B cell (primary cell): ENCODE data around the gene HOXA11. TPM values are rescaled to one million over a fixed set of nuclear protein-coding genes. Genes with fewer than 3 reads are reported as not detected.

Source experiments
- ATAC-seq: fragments of 200-7000 bp; cut with Tn5 transposase; one replicate; pipeline ENCODE4 v1.10.0; 2021; ENCODE audit warnings: low read depth, mild to moderate bottlenecking, moderate number of reproducible peaks, moderate library complexity
- CTCF ChIA-PET: fragments of 350-600 bp; sonication (Branson Sonifier 250); formaldehyde crosslinking; loops from one replicate; lab custom pipeline; 2021; ENCODE audit warnings: antibody characterized with exemption, inconsistent platforms; lab: Charles Lee
- POLR2A ChIA-PET: fragments of 350-600 bp; sonication (Branson Sonifier 250); formaldehyde crosslinking; loops from one replicate; lab custom pipeline; 2021; ENCODE audit warnings: antibody characterized with exemption; lab: Charles Lee
- DNase-seq: peaks from one replicate; pipeline ENCODE4 v3.0.0; 2013
- H2AFZ ChIP-seq: 2 replicates; pipeline ENCODE4 v1.6.1; 2012; ENCODE audit warnings: mild to moderate bottlenecking, low read depth, low read length; ENCODE audit not compliant: insufficient read depth, poor library complexity, severe bottlenecking
- H3K27ac ChIP-seq, 2 donors: 1 replicate in 1 of 2; 2 replicates in 1 of 2; pipeline ENCODE4 v1.5.1; 2012 to 2013; ENCODE audit warnings: low read length in 2 of 2, mild to moderate bottlenecking in 2 of 2, moderate library complexity in 1 of 2
- H3K27me3 ChIP-seq, 4 experiments: fragments of 200-600 bp in 1 of 4; sonication (generic) in 1 of 4; replicated peaks in 1 of 4; 1 replicate in 2 of 4; 2 replicates in 2 of 4; pipeline versions ENCODE4 v1.6.1 to v1.7.0; 2013 to 2016; ENCODE audit warnings: low read length in 3 of 4, mild to moderate bottlenecking in 2 of 4, mixed read lengths in 1 of 4, moderate library complexity in 1 of 4; ENCODE audit not compliant: insufficient read depth in 4 of 4, control insufficient read depth in 3 of 4; ENCODE audit errors: control extremely low read depth in 1 of 4
- H3K36me3 ChIP-seq, 2 experiments: replicated peaks in 1 of 2; 1 replicate in 1 of 2; 2 replicates in 1 of 2; pipeline versions ENCODE4 v1.6.1 to v1.7.1; 2013; ENCODE audit warnings: low read length in 1 of 2; ENCODE audit not compliant: insufficient read depth in 2 of 2, control insufficient read depth in 1 of 2; ENCODE audit errors: control extremely low read depth in 1 of 2, extremely low read depth in 1 of 2
- H3K4me1 ChIP-seq, 2 donors: fragments of 200-600 bp in 1 of 2; sonication (generic) in 1 of 2; 1 replicate in 1 of 2; 2 replicates in 1 of 2; pipeline versions ENCODE4 v1.5.1 to v1.6.1; 2013 to 2017; ENCODE audit warnings: low read length in 2 of 2; ENCODE audit not compliant: control insufficient read depth in 2 of 2, insufficient read depth in 2 of 2
- H3K4me2 ChIP-seq: replicated peaks from 2 replicates; pipeline ENCODE3; 2012; ENCODE audit warnings: mild to moderate bottlenecking, low read depth, low read length; ENCODE audit not compliant: poor library complexity, severe bottlenecking
- H3K4me3 ChIP-seq, 5 experiments: fragments of 200-600 bp in 1 of 5; sonication (generic) in 1 of 5; 1 replicate in 3 of 5; 2 replicates in 2 of 5; pipeline versions ENCODE4 v1.5.1 to v1.7.0; 2011 to 2016; ENCODE audit warnings: low read length in 4 of 5, mild to moderate bottlenecking in 4 of 5, low read depth in 2 of 5, control low read depth in 1 of 5, moderate library complexity in 1 of 5; ENCODE audit not compliant: insufficient read depth in 1 of 5; ENCODE audit errors: control extremely low read depth in 1 of 5, extremely low read depth in 1 of 5
- H3K79me2 ChIP-seq: fragments of 200-600 bp; sonication (generic); one replicate; pipeline ENCODE4 v1.6.0; 2016; ENCODE audit warnings: low read length; ENCODE audit not compliant: control insufficient read depth, insufficient read depth
- H3K9ac ChIP-seq: fragments of 200-600 bp; sonication (generic); 2 replicates; pipeline ENCODE4 v1.6.1; 2017; ENCODE audit warnings: mild to moderate bottlenecking, low read length, moderate library complexity
- H3K9me3 ChIP-seq, 3 donors: one replicate each; pipeline versions ENCODE4 v1.6.1 to v1.7.1; 2013; ENCODE audit warnings: low read length in 2 of 3; ENCODE audit not compliant: control insufficient read depth in 2 of 3, insufficient read depth in 1 of 3; ENCODE audit errors: control extremely low read depth in 1 of 3
- H4K20me1 ChIP-seq: 2 replicates; pipeline ENCODE4 v1.6.0; 2012; ENCODE audit warnings: mild to moderate bottlenecking, low read length; ENCODE audit not compliant: insufficient read depth, control insufficient read depth, poor library complexity, severe bottlenecking
- H3K27ac Mint-ChIP-seq: one replicate; pipeline ENCODE4 v1.8.0; 2021; ENCODE audit warnings: mixed read lengths
- H3K27me3 Mint-ChIP-seq: one replicate; pipeline ENCODE4 v1.8.0; 2021; ENCODE audit warnings: mixed read lengths
- H3K4me1 Mint-ChIP-seq: one replicate; pipeline ENCODE4 v1.8.0; 2021; ENCODE audit warnings: mixed read lengths
- H3K4me3 Mint-ChIP-seq: one replicate; pipeline ENCODE4 v1.8.0; 2021; ENCODE audit warnings: mixed read lengths
- H3K9me3 Mint-ChIP-seq: one replicate; pipeline ENCODE4 v1.8.0; 2022; ENCODE audit warnings: mixed read lengths; ENCODE audit not compliant: insufficient read depth
- CTCF ChIP-seq: fragments of 200-600 bp; IDR thresholded peaks from one replicate; pipeline ENCODE4 v1.8.0; 2022; ENCODE audit warnings: antibody characterized with exemption, mild to moderate bottlenecking
- EZH2 ChIP-seq: IDR thresholded peaks from 2 replicates; pipeline ENCODE4 v1.6.1; 2012; ENCODE audit warnings: borderline replicate concordance, low read depth, mild to moderate bottlenecking, moderate library complexity, low read length; ENCODE audit not compliant: insufficient read depth, poor library complexity, severe bottlenecking
- WGBS: methylation state at CpG from one replicate; pipeline ENCODE4 v1.1.5; 2013; ENCODE audit warnings: missing lambda C conversion rate; ENCODE audit not compliant: insufficient coverage; 5-methylcytosine and 5-hydroxymethylcytosine counted together
- intact Hi-C: fragments of 100-400 bp; cut with micrococcal nuclease; formaldehyde crosslinking; loops from one replicate; pipeline ENCODE4 v1.10.0; 2022
- polyA plus RNA-seq: library from polyadenylated mRNA; depleted of rRNA; stranded (reverse); fragments of >200 nt; gene quantifications from 2 replicates; pipeline ENCODE4 v1.2.3, GENCODE V29; 2012
- total RNA-seq, 2 donors: library from RNA; stranded (reverse); fragments of 120-200 nt in 1 of 2; gene quantifications; 1 replicate in 1 of 2; 2 replicates in 1 of 2; pipeline versions ENCODE4 v1.2.3 to v1.2.4, GENCODE V29; 2013 to 2022

Gene HOXA11
- total and polyA plus RNA-seq, 2 donors (not counting 1 experiment from before 2014, with no cell fraction given), result not detected

- Mint-ChIP-seq H3K27me3 (peaks cover 60% of the 10 kb centered on the region), H3K27ac (peak overlapping the region; percentile 74), H3K4me1 (peaks cover 20% of the 10 kb centered on the region), H3K4me3 (no peak overlapping the region), H3K9me3 (no peaks in the 10 kb centered on the region)
- 7% methylated on average over 46 of the region's 46 CpGs for WGBS
- Histone ChIP-seq H2AFZ (no peak overlapping the region), H3K9me3 (peaks cover 0 to 76% (median 18%) of the 10 kb centered on the region in 3 donors), H3K27me3 (peaks cover 0 to 94% (median 80%) of the 10 kb centered on the region in 4 experiments), H4K20me1 (peaks cover 4% of the 10 kb centered on the region), H3K27ac (no peak overlapping the region), H3K9ac (no peak overlapping the region), H3K4me3 (peak overlapping the region in 1 of 5 experiments; percentile 5), H3K4me1 (peaks cover 41 to 55% of the 10 kb centered on the region in 2 donors), H3K36me3 (no peaks in the 10 kb centered on the region), H3K4me2 (no peak overlapping the region), H3K79me2 (no peaks in the 10 kb centered on the region)
- CTCF ChIA-PET, result interaction anchor here (1.2 to 1.5 kb wide), 2 partner anchors 30 to 33 kb away, joined by 4 to 6 read pairs; no protein-coding TSS in a partner anchor
- ATAC-seq (no peak), DNase-seq (peak; percentile 33)
- TF ChIP-seq EZH2, result no peak
- no peak for TF ChIP-seq CTCF
- intact Hi-C loops, result loop anchor here (10.0 kb wide), 2 partner anchors 891 to 971 kb away; no protein-coding TSS in a partner anchor
- POLR2A ChIA-PET, result interaction anchor here (1.1 kb wide), 1 partner anchor 11 kb away, joined by 5 read pairs; no protein-coding TSS in a partner anchor
Observed at GRCh38 chr7:27165996-27166530, 19.0 kb downstream of the HOXA11 start.
